WTC11 (cell line): ENCODE results near the gene THBS2. TPM values are rescaled to one million over a fixed set of nuclear protein-coding genes. Genes with fewer than 3 reads are reported as not detected.

Experiments used
- ATAC-seq: fragments of 200-7000 bp; cut with Tn5 transposase; 2 replicates; pipeline ENCODE4 v1.10.0; 2021; ENCODE audit warnings: mild to moderate bottlenecking, moderate library complexity
- CTCF ChIA-PET: fragments of 300-600 bp; sonication (Branson Sonifier 250); formaldehyde crosslinking; loops from one replicate; lab custom pipeline; 2021; ENCODE audit warnings: antibody characterized with exemption; lab: Charles Lee
- POLR2A ChIA-PET: fragments of 350-600 bp; sonication (Branson Sonifier 250); formaldehyde crosslinking; loops from one replicate; lab custom pipeline; 2021; ENCODE audit warnings: antibody characterized with exemption; lab: Charles Lee
- DNase-seq: peaks from one replicate; pipeline ENCODE4 v3.0.0; 2021; ENCODE audit warnings: low spot score
- H3K27ac Mint-ChIP-seq: 2 replicates; pipeline ENCODE4 v1.8.0; 2021; ENCODE audit warnings: mixed read lengths
- H3K27me3 Mint-ChIP-seq: 2 replicates; pipeline ENCODE4 v1.8.0; 2021; ENCODE audit warnings: low read depth, mild to moderate bottlenecking, moderate library complexity, mixed read lengths
- H3K36me3 Mint-ChIP-seq: 2 replicates; pipeline ENCODE4 v1.8.0; 2021; ENCODE audit warnings: mixed read lengths
- H3K4me1 Mint-ChIP-seq: 2 replicates; pipeline ENCODE4 v1.8.0; 2022; ENCODE audit warnings: mixed read lengths
- H3K4me3 Mint-ChIP-seq: 2 replicates; pipeline ENCODE4 v1.8.0; 2021; ENCODE audit warnings: mild to moderate bottlenecking, moderate library complexity, mixed read lengths
- H3K9me3 Mint-ChIP-seq: 2 replicates; pipeline ENCODE4 v1.8.0; 2021; ENCODE audit warnings: mixed read lengths
- CREM ChIP-seq: sonication (generic); formaldehyde crosslinking; IDR thresholded peaks from 2 replicates; pipeline ENCODE4 v1.8.1; 2022; ENCODE audit warnings: mild to moderate bottlenecking, missing genetic modification reagents, moderate library complexity
- IRF2 ChIP-seq: sonication (generic); formaldehyde crosslinking; IDR thresholded peaks from 2 replicates; pipeline ENCODE4 v1.8.0; 2022; ENCODE audit warnings: low read depth, missing genetic modification reagents, borderline replicate concordance
- JAZF1 ChIP-seq: fragments of 250-450 bp; sonication (Bioruptor Pico); IDR thresholded peaks from 2 replicates; pipeline ENCODE4 v1.9.0; 2021; ENCODE audit warnings: moderate library complexity, mild to moderate bottlenecking, inconsistent platforms
- JUN ChIP-seq: sonication (generic); formaldehyde crosslinking; IDR thresholded peaks from 2 replicates; pipeline ENCODE4 v1.8.0; 2023; ENCODE audit warnings: mild to moderate bottlenecking, missing genetic modification reagents
- NFYB ChIP-seq: sonication (generic); formaldehyde crosslinking; conservative IDR thresholded peaks from 2 replicates; pipeline ENCODE4 v1.8.0; 2022; ENCODE audit warnings: low read depth, missing genetic modification reagents
- TCF7 ChIP-seq: sonication (generic); formaldehyde crosslinking; IDR thresholded peaks from 2 replicates; pipeline ENCODE4 v1.8.0; 2022; ENCODE audit warnings: mild to moderate bottlenecking, low read depth, missing genetic modification reagents, moderate library complexity
- TEAD4 ChIP-seq: sonication (generic); formaldehyde crosslinking; IDR thresholded peaks from 2 replicates; pipeline ENCODE4 v1.8.0; 2022; ENCODE audit warnings: mild to moderate bottlenecking, missing genetic modification reagents
- ZBTB21 ChIP-seq: sonication (generic); formaldehyde crosslinking; IDR thresholded peaks from 2 replicates; pipeline ENCODE4 v1.8.1; 2023; ENCODE audit warnings: mild to moderate bottlenecking, missing genetic modification reagents, borderline replicate concordance
- ZNF138 ChIP-seq: sonication (generic); formaldehyde crosslinking; conservative IDR thresholded peaks from 2 replicates; pipeline ENCODE4 v1.8.1; 2022; ENCODE audit warnings: mild to moderate bottlenecking, moderate library complexity, missing genetic modification reagents
- ZNF317 ChIP-seq: sonication (generic); formaldehyde crosslinking; IDR thresholded peaks from 2 replicates; pipeline ENCODE4 v1.8.1; 2023; ENCODE audit warnings: low read depth, mild to moderate bottlenecking, moderate library complexity, missing genetic modification reagents, borderline replicate concordance
- total RNA-seq: library from RNA; stranded (reverse); gene quantifications from 3 replicates; pipeline ENCODE4 v1.2.3, GENCODE V29; 2021
- TF ChIP-seq, protein P1 (sequence below): sonication (generic); formaldehyde crosslinking; IDR thresholded peaks from 2 replicates; pipeline ENCODE4 v1.8.1; 2022; ENCODE audit warnings: low read depth, mild to moderate bottlenecking, moderate library complexity, missing genetic modification reagents, borderline replicate concordance
- TF ChIP-seq, protein P2 (sequence below): sonication (generic); formaldehyde crosslinking; IDR thresholded peaks from 2 replicates; pipeline ENCODE4 v1.8.0; 2022; ENCODE audit warnings: mild to moderate bottlenecking, missing genetic modification reagents
- TF ChIP-seq, protein P3 (sequence below): sonication (generic); formaldehyde crosslinking; IDR thresholded peaks from 2 replicates; pipeline ENCODE4 v1.8.1; 2023; ENCODE audit warnings: mild to moderate bottlenecking, missing genetic modification reagents, moderate library complexity
- TF ChIP-seq, protein P4 (sequence below): sonication (generic); formaldehyde crosslinking; IDR thresholded peaks from 2 replicates; pipeline ENCODE4 v1.8.1; 2023; ENCODE audit warnings: mild to moderate bottlenecking, missing genetic modification reagents
- TF ChIP-seq, protein P5 (sequence below): sonication (generic); formaldehyde crosslinking; conservative IDR thresholded peaks from 2 replicates; pipeline ENCODE4 v1.8.1; 2022; ENCODE audit warnings: mild to moderate bottlenecking, missing genetic modification reagents
- TF ChIP-seq, protein P6 (sequence below): sonication (generic); formaldehyde crosslinking; IDR thresholded peaks from 2 replicates; pipeline ENCODE4 v1.8.0; 2022; ENCODE audit warnings: mild to moderate bottlenecking, missing genetic modification reagents
- TF ChIP-seq, protein P7 (sequence below): fragments of 250-450 bp; sonication (Bioruptor Pico); IDR thresholded peaks from 2 replicates; pipeline ENCODE4 v1.8.0; 2021; ENCODE audit warnings: mild to moderate bottlenecking
- TF ChIP-seq, protein P8 (sequence below): sonication (generic); formaldehyde crosslinking; IDR thresholded peaks from 2 replicates; pipeline ENCODE4 v1.8.1; 2023; ENCODE audit warnings: mild to moderate bottlenecking, moderate library complexity, missing genetic modification reagents

Gene THBS2
- total RNA-seq, 1 experiment from 2014 or later = 40.3 TPM

DNA sequence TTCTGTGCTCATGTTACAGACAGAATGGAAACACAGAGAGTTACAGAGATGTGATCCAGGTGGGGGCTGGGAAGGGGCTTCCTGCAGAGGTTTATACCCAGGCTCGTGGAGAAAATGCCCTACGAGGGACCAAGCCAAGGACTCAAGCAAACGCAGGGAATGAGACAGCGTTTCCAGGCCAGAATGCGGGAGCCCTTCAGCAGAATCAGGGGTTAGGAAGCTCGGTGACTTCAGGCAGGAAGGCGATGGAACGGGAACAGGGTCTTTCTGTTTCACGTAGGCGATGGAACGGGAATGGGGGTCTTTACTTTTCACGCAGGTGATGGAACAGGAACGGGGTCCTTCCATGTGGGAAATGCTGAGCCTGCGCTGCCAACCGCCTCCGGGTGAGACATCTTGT lies 82.6 kb downstream of the THBS2 start:
- CTCF ChIA-PET = no interaction called here
- H3K27ac Mint-ChIP-seq = no peak overlapping the region
- DNase-seq (no peak), ATAC-seq (no peak)
- H3K4me1 Mint-ChIP-seq = peaks cover 6% of the 10 kb centered on the region
- no peaks in the 10 kb centered on the region for H3K9me3 Mint-ChIP-seq
- H3K27me3 Mint-ChIP-seq = no peaks in the 10 kb centered on the region
- POLR2A ChIA-PET = no interaction called here
- H3K36me3 Mint-ChIP-seq = no peaks in the 10 kb centered on the region
- H3K4me3 Mint-ChIP-seq = no peak overlapping the region
- no peak for TF ChIP-seq JAZF1 (CRISPR knock-in tag)
- TF ChIP-seq, protein P1, sequence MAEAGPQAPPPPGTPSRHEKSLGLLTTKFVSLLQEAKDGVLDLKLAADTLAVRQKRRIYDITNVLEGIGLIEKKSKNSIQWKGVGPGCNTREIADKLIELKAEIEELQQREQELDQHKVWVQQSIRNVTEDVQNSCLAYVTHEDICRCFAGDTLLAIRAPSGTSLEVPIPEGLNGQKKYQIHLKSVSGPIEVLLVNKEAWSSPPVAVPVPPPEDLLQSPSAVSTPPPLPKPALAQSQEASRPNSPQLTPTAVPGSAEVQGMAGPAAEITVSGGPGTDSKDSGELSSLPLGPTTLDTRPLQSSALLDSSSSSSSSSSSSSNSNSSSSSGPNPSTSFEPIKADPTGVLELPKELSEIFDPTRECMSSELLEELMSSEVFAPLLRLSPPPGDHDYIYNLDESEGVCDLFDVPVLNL (CRISPR knock-in tag) = no peak
- TF ChIP-seq IRF2 = no peak
- TF ChIP-seq, protein P2, sequence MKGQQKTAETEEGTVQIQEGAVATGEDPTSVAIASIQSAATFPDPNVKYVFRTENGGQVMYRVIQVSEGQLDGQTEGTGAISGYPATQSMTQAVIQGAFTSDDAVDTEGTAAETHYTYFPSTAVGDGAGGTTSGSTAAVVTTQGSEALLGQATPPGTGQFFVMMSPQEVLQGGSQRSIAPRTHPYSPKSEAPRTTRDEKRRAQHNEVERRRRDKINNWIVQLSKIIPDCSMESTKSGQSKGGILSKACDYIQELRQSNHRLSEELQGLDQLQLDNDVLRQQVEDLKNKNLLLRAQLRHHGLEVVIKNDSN (CRISPR knock-in tag) = no peak
- no peak for TF ChIP-seq TCF7
- TF ChIP-seq, protein P3, sequence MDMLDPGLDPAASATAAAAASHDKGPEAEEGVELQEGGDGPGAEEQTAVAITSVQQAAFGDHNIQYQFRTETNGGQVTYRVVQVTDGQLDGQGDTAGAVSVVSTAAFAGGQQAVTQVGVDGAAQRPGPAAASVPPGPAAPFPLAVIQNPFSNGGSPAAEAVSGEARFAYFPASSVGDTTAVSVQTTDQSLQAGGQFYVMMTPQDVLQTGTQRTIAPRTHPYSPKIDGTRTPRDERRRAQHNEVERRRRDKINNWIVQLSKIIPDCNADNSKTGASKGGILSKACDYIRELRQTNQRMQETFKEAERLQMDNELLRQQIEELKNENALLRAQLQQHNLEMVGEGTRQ (CRISPR knock-in tag) = no peak
- no peak for TF ChIP-seq NFYB (CRISPR knock-in tag)
- TF ChIP-seq JUN (CRISPR knock-in tag) = no peak
- no peak for TF ChIP-seq TEAD4 (CRISPR knock-in tag)
- TF ChIP-seq, protein P4, sequence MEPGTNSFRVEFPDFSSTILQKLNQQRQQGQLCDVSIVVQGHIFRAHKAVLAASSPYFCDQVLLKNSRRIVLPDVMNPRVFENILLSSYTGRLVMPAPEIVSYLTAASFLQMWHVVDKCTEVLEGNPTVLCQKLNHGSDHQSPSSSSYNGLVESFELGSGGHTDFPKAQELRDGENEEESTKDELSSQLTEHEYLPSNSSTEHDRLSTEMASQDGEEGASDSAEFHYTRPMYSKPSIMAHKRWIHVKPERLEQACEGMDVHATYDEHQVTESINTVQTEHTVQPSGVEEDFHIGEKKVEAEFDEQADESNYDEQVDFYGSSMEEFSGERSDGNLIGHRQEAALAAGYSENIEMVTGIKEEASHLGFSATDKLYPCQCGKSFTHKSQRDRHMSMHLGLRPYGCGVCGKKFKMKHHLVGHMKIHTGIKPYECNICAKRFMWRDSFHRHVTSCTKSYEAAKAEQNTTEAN (CRISPR knock-in tag) = no peak
- TF ChIP-seq, protein P5, sequence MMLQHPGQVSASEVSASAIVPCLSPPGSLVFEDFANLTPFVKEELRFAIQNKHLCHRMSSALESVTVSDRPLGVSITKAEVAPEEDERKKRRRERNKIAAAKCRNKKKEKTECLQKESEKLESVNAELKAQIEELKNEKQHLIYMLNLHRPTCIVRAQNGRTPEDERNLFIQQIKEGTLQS (CRISPR knock-in tag) = no peak
- TF ChIP-seq, protein P6, sequence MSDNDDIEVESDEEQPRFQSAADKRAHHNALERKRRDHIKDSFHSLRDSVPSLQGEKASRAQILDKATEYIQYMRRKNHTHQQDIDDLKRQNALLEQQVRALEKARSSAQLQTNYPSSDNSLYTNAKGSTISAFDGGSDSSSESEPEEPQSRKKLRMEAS = no peak
- TF ChIP-seq, protein P7, sequence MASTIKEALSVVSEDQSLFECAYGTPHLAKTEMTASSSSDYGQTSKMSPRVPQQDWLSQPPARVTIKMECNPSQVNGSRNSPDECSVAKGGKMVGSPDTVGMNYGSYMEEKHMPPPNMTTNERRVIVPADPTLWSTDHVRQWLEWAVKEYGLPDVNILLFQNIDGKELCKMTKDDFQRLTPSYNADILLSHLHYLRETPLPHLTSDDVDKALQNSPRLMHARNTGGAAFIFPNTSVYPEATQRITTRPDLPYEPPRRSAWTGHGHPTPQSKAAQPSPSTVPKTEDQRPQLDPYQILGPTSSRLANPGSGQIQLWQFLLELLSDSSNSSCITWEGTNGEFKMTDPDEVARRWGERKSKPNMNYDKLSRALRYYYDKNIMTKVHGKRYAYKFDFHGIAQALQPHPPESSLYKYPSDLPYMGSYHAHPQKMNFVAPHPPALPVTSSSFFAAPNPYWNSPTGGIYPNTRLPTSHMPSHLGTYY = no peak
- TF ChIP-seq CREM (CRISPR knock-in tag) = no peak
- TF ChIP-seq ZNF317 (CRISPR knock-in tag) = no peak
- TF ChIP-seq, all 79 proteins: peak for 0

DNA sequence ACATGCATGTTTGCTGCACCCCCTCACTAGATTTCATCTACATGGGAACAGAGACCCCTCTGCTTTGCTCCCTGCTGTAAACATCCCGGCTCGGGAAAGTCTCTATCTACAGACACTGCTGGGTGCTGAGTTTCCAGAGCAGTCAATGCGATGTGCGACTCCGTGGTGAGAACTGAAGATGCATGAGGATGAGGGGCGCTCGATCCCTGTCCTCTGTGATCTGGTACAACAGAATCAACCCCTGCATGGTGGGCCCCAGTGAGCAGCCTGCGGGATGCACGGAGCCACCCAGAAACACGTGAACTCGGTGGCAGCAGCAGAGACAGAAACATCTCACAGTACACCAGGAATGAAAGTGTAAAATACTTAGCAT lies 83.1 kb downstream of the THBS2 start:
- POLR2A ChIA-PET = no interaction called here
- H3K4me1 Mint-ChIP-seq = peaks cover 6% of the 10 kb centered on the region
- CTCF ChIA-PET = no interaction called here
- no peak for ATAC-seq
- TF ChIP-seq, protein P8, sequence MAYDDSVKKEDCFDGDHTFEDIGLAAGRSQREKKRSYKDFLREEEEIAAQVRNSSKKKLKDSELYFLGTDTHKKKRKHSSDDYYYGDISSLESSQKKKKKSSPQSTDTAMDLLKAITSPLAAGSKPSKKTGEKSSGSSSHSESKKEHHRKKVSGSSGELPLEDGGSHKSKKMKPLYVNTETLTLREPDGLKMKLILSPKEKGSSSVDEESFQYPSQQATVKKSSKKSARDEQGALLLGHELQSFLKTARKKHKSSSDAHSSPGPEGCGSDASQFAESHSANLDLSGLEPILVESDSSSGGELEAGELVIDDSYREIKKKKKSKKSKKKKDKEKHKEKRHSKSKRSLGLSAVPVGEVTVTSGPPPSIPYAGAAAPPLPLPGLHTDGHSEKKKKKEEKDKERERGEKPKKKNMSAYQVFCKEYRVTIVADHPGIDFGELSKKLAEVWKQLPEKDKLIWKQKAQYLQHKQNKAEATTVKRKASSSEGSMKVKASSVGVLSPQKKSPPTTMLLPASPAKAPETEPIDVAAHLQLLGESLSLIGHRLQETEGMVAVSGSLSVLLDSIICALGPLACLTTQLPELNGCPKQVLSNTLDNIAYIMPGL (CRISPR knock-in tag) = no peak
- no peak for TF ChIP-seq ZNF138
- no peak for TF ChIP-seq ZBTB21 (CRISPR knock-in tag)
- TF ChIP-seq, all 79 proteins: peak for 0
- Mint-ChIP-seq H3K36me3 (no peaks in the 10 kb centered on the region), H3K27ac (no peak overlapping the region), H3K9me3 (no peaks in the 10 kb centered on the region), H3K27me3 (no peaks in the 10 kb centered on the region), H3K4me3 (no peak overlapping the region)
- DNase-seq = no peak
